NCI-H187 (cell line): ENCODE data around the gene FEV.

Experiments
- DNase-seq, 2 experiments: peaks; one replicate each; lab custom pipeline; 2025; lab: John Stamatoyannopoulos, UW

The FEV gene

GRCh38 chr2:218979846-218980734 is 4.9 kb downstream of the FEV start:
- peak; percentile 59 to 60 for DNase-seq

- DNase-seq = no peak
These were observed 9.8 kb downstream of the FEV start for GRCh38 chr2:218975060-218975777.

GRCh38 chr2:218970894-218971293 is 14.1 kb downstream of the FEV start:
- DNase-seq = no peak

GRCh38 chr2:218964041-218964771 is 20.8 kb downstream of the FEV start:
- DNase-seq = no peak

- no peak for DNase-seq
These were observed 21.4 kb downstream of the FEV start for GRCh38 chr2:218963601-218964000.

GRCh38 chr2:218962859-218963492 is 22.0 kb downstream of the FEV start:
- peak; percentile 64 to 84 for DNase-seq

GRCh38 chr2:218961651-218962570 is 23.1 kb downstream of the FEV start:
- DNase-seq = peak in 1 of 2 experiments; percentile 15

GRCh38 chr2:218961229-218961628 is 23.8 kb downstream of the FEV start:
- DNase-seq = no peak

GRCh38 chr2:218960309-218961165 is 24.4 kb downstream of the FEV start:
- DNase-seq = no peak

- DNase-seq = no peak
These were observed 25.1 kb downstream of the FEV start for GRCh38 chr2:218959761-218960308.

- peak; percentile 77 to 78 for DNase-seq
These were observed 25.7 kb downstream of the FEV start, which contains the start of gene CDK5R2 for GRCh38 chr2:218959141-218959731. TSS of gene CDK5R2 (plus strand) at chr2:218959666. CDS start at chr2:218959821, 155 bp downstream.

- DNase-seq = no peak
These were observed 26.7 kb downstream of the FEV start for GRCh38 chr2:218958276-218958675.

GRCh38 chr2:218957671-218958070 is 27.3 kb downstream of the FEV start:
- DNase-seq = no peak

GRCh38 chr2:218956039-218956438 is 28.9 kb downstream of the FEV start:
- no peak for DNase-seq

GRCh38 chr2:218954541-218955300 is 30.3 kb downstream of the FEV start:
- no peak for DNase-seq

- DNase-seq = no peak
These were observed 31.5 kb downstream of the FEV start for GRCh38 chr2:218953366-218953954.

GRCh38 chr2:218952160-218952559 is 32.8 kb downstream of the FEV start:
- DNase-seq = no peak

- DNase-seq = no peak
These were observed 38.4 kb downstream of the FEV start for GRCh38 chr2:218946621-218947020.
